PFSK-1 (cell line): ENCODE data around the gene PRR33.

Source experiments
- POLR2AphosphoS5 ChIP-seq: IDR thresholded peaks from 2 replicates; pipeline ENCODE4 v1.6.1; 2012; ENCODE audit warnings: low read depth, mild to moderate bottlenecking, control low read depth, low read length, moderate library complexity
- REST ChIP-seq, 2 experiments: IDR thresholded peaks; 2 replicates each; pipeline versions ENCODE4 v1.6.1 to v1.8.0; 2011 to 2012; ENCODE audit warnings: low read depth in 2 of 2, low read length in 2 of 2, control low read depth in 1 of 2, inconsistent platforms in 1 of 2, mild to moderate bottlenecking in 1 of 2, moderate library complexity in 1 of 2; ENCODE audit not compliant: insufficient read depth in 1 of 2
- TAF1 ChIP-seq: IDR thresholded peaks from 2 replicates; pipeline ENCODE4 v1.6.1; 2012; ENCODE audit warnings: low read length, control low read depth, borderline replicate concordance; ENCODE audit not compliant: insufficient read depth

GRCh38 chr11:1890856-1891830, 552 bp downstream of the PRR33 start:
- peak; percentile 17; the same call in 1 of the 2 replicates for TF ChIP-seq POLR2AphosphoS5
- TF ChIP-seq REST (IDR thresholded peaks at IDR 0.05; ENCODE audit: insufficient read depth in 1 of 2, low read depth in 2 of 2, low read length in 2 of 2) = no peak
- no peak for TF ChIP-seq TAF1
